ENCODE data around the gene STK32B.

DNA sequence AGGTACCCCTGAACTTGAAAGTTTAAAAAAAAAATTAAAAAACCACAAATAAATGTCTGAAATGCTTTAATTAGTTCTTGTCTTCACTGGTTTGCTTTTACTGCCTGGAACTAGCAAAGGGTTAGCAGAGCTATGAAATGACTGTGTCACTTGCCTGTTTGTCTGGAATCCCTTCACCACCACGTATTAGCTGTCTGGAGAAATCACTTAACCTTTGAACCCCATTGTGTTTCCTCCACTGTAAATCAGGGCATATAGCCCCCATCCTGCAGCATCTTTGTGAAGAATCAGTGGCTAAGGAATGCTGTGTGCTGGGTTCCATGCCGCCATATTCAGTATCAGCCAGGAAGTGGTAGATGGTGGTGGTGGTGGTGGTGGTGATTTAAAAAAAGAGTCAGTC is 38.3 kb upstream of the STK32B start:
- TF ChIP-seq, protein P1, sequence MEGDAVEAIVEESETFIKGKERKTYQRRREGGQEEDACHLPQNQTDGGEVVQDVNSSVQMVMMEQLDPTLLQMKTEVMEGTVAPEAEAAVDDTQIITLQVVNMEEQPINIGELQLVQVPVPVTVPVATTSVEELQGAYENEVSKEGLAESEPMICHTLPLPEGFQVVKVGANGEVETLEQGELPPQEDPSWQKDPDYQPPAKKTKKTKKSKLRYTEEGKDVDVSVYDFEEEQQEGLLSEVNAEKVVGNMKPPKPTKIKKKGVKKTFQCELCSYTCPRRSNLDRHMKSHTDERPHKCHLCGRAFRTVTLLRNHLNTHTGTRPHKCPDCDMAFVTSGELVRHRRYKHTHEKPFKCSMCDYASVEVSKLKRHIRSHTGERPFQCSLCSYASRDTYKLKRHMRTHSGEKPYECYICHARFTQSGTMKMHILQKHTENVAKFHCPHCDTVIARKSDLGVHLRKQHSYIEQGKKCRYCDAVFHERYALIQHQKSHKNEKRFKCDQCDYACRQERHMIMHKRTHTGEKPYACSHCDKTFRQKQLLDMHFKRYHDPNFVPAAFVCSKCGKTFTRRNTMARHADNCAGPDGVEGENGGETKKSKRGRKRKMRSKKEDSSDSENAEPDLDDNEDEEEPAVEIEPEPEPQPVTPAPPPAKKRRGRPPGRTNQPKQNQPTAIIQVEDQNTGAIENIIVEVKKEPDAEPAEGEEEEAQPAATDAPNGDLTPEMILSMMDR (IDR thresholded peaks at IDR 0.05), result no peak
- no peak for TF ChIP-seq POLR2A (IDR thresholded peaks at IDR 0.05)
